Hepatocyte (in vitro differentiated cells): ENCODE measurements around the gene TMEM151A. TPM values are rescaled to one million over a fixed set of nuclear protein-coding genes. Genes with fewer than 3 reads are reported as not detected.
A peak's percentile ranks its signal among the peaks of the same experiment; 100 is the strongest.

Experiments
- DNase-seq: peaks from one replicate; pipeline ENCODE4 v3.0.0-alpha.2; 2016; ENCODE audit warnings: low spot score
- H2AFZ ChIP-seq: fragments of 200-600 bp; sonication (generic); 2 replicates; pipeline ENCODE4 v1.6.0; 2016; ENCODE audit warnings: antibody characterized with exemption, mild to moderate bottlenecking
- H3K27ac ChIP-seq: fragments of 200-600 bp; sonication (generic); 2 replicates; pipeline ENCODE4 v1.5.1; 2016; ENCODE audit warnings: mild to moderate bottlenecking
- H3K27me3 ChIP-seq: fragments of 200-600 bp; sonication (generic); 2 replicates; pipeline ENCODE4 v1.6.1; 2016
- H3K36me3 ChIP-seq: fragments of 200-600 bp; sonication (generic); replicated peaks from 2 replicates; pipeline ENCODE4 v1.5.1; 2016; ENCODE audit warnings: low read depth; ENCODE audit not compliant: insufficient read depth
- H3K4me1 ChIP-seq: fragments of 200-600 bp; sonication (generic); 2 replicates; pipeline ENCODE4 v1.5.1; 2016; ENCODE audit warnings: mild to moderate bottlenecking, moderate library complexity; ENCODE audit not compliant: insufficient read depth
- H3K4me2 ChIP-seq: fragments of 200-600 bp; sonication (generic); 2 replicates; pipeline ENCODE4 v1.6.0; 2016
- H3K4me3 ChIP-seq: fragments of 200-600 bp; sonication (generic); 2 replicates; pipeline ENCODE4 v1.5.1; 2016; ENCODE audit warnings: mild to moderate bottlenecking
- H3K79me2 ChIP-seq: fragments of 200-600 bp; sonication (generic); 2 replicates; pipeline ENCODE4 v1.6.0; 2017; ENCODE audit warnings: mild to moderate bottlenecking
- H3K9me2 ChIP-seq: fragments of 200-600 bp; sonication (generic); replicated peaks from 2 replicates; pipeline ENCODE4 v1.6.0; 2017; ENCODE audit warnings: mild to moderate bottlenecking; ENCODE audit not compliant: insufficient read depth
- H3K9me3 ChIP-seq: fragments of 200-600 bp; sonication (generic); 2 replicates; pipeline ENCODE4 v1.5.1; 2016; ENCODE audit warnings: low read depth, mild to moderate bottlenecking
- H4K20me1 ChIP-seq: fragments of 200-600 bp; sonication (generic); 2 replicates; pipeline ENCODE4 v1.6.0; 2016; ENCODE audit warnings: mild to moderate bottlenecking; ENCODE audit not compliant: insufficient read depth, poor library complexity, severe bottlenecking
- CTCF ChIP-seq: fragments of 200-600 bp; sonication (generic); IDR thresholded peaks from 2 replicates; pipeline ENCODE4 v1.5.1; 2016; ENCODE audit warnings: antibody characterized with exemption, mild to moderate bottlenecking; ENCODE audit not compliant: poor library complexity
- EZH2 ChIP-seq: fragments of 200-600 bp; sonication (generic); IDR thresholded peaks from 2 replicates; pipeline ENCODE4 v1.6.1; 2016; ENCODE audit warnings: antibody characterized with exemption, mild to moderate bottlenecking, borderline replicate concordance
- EZH2phosphoT487 ChIP-seq: fragments of 200-600 bp; sonication (generic); IDR thresholded peaks from one replicate; pipeline ENCODE4 v1.6.1; 2018; ENCODE audit warnings: antibody characterized with exemption, mild to moderate bottlenecking, low read depth, moderate library complexity; ENCODE audit not compliant: unreplicated experiment, severe bottlenecking
- WGBS: methylation state at CpG from one replicate; pipeline ENCODE4 v1.1.6; 2016; ENCODE audit warnings: low lambda C conversion rate; ENCODE audit errors: missing lambda C conversion rate; 5-methylcytosine and 5-hydroxymethylcytosine counted together
- polyA plus RNA-seq: library from polyadenylated mRNA; unstranded; fragments of >200 nt; fragmentation: Nextera tagmentation; extraction: Ambion mirVana; gene quantifications from 2 replicates; pipeline ENCODE4 v1.2.1, GENCODE V29; 2016
- total RNA-seq: library from RNA; depleted of rRNA; stranded (reverse); fragments of >200 nt; gene quantifications from 2 replicates; pipeline ENCODE4 v1.2.3, GENCODE V29; 2014

TMEM151A gene
- total and polyA plus RNA-seq, 2 experiments from 2014 or later, result 21.4 to 36.4 TPM

DNA sequence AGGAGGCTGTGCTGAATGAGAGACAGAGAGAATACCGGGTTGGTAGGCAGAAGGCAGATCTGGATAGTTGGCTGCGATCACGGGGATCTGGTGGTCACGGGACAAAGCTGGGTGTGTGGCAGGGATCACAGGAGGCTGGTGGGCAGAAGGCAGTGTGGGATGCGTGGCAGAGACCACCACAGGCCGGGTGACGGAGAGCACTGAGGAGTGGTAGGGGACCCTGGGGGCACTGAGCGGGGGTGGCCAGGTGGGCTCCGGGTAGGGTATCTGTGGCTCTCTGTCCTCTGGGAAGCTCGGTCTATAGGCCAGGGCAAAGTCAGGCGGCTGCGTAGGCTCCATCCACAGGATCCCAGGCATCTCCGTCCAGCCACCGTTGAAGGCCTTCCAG, 23.8 kb downstream of the TMEM151A start:
- no peaks in the 10 kb centered on the region for H3K9me2 ChIP-seq
- 90% methylated on average over 10 of the region's 14 CpGs for WGBS
- no peak for TF ChIP-seq CTCF
- no peak for TF ChIP-seq EZH2
- TF ChIP-seq EZH2phosphoT487, result no peak
- peaks cover 23% of the 10 kb centered on the region for H3K4me1 ChIP-seq
- no peaks in the 10 kb centered on the region for H3K9me3 ChIP-seq
- no peaks in the 10 kb centered on the region for H3K27me3 ChIP-seq
- peak overlapping the region; percentile 77 for H3K4me2 ChIP-seq
- H3K27ac ChIP-seq, result peak overlapping the region; percentile 97
- no peak for DNase-seq
- peak overlapping the region; percentile 23 for H3K4me3 ChIP-seq
- no peaks in the 10 kb centered on the region for H4K20me1 ChIP-seq
- peaks cover 29% of the 10 kb centered on the region for H3K79me2 ChIP-seq
- H3K36me3 ChIP-seq, result no peaks in the 10 kb centered on the region
- no peak overlapping the region for H2AFZ ChIP-seq

- peak overlapping the region; percentile 19 for H3K4me3 ChIP-seq
- H3K36me3 ChIP-seq, result no peaks in the 10 kb centered on the region
- 83% methylated on average over 50 of the region's 52 CpGs for WGBS
- DNase-seq, result no peak
- H4K20me1 ChIP-seq, result no peaks in the 10 kb centered on the region
- H3K9me2 ChIP-seq, result no peaks in the 10 kb centered on the region
- peaks cover 29% of the 10 kb centered on the region for H3K79me2 ChIP-seq
- H3K9me3 ChIP-seq, result no peaks in the 10 kb centered on the region
- H3K4me1 ChIP-seq, result peaks cover 23% of the 10 kb centered on the region
- TF ChIP-seq EZH2, result no peak
- TF ChIP-seq EZH2phosphoT487, result no peak
- no peak for TF ChIP-seq CTCF
- no peak overlapping the region for H2AFZ ChIP-seq
- peak overlapping the region; percentile 97 for H3K27ac ChIP-seq
- H3K27me3 ChIP-seq, result no peaks in the 10 kb centered on the region
- peak overlapping the region; percentile 77 for H3K4me2 ChIP-seq
Measured at GRCh38 chr11:66315921-66316811, 24.5 kb downstream of the TMEM151A start.

- no peak within 1 kb of the TSS for H2AFZ ChIP-seq
- peak within 1 kb of the TSS; percentile 77 for H3K4me2 ChIP-seq
- H3K4me3 ChIP-seq, result peak within 1 kb of the TSS; percentile 19
- WGBS, result 35% methylated on average over 10 of the region's 29 CpGs
- DNase-seq, result peak; percentile 84
- no peaks in the 10 kb centered on the region for H3K9me2 ChIP-seq
- peaks cover 23% of the 10 kb centered on the region for H3K4me1 ChIP-seq
- TF ChIP-seq EZH2phosphoT487 (no peak), CTCF (no peak), EZH2 (no peak)
- no peaks in the 10 kb centered on the region for H3K9me3 ChIP-seq
- no peaks in the 10 kb centered on the region for H3K36me3 ChIP-seq
- H3K79me2 ChIP-seq, result peaks cover 29% of the 10 kb centered on the region
- no peaks in the 10 kb centered on the region for H3K27me3 ChIP-seq
- no peaks in the 10 kb centered on the region for H4K20me1 ChIP-seq
- peak within 1 kb of the TSS; percentile 97 for H3K27ac ChIP-seq
Measured at GRCh38 chr11:66316849-66317251, 25.2 kb downstream of the TMEM151A start, which contains the start of gene CD248. Gene CD248, minus strand, starts transcription at chr11:66317044. Its CDS starts 17 bp downstream, at chr11:66317027.
